Measurements from ENCODE around the gene MRPS21. TPM values are rescaled to one million over a fixed set of nuclear protein-coding genes. Genes with fewer than 3 reads are reported as not detected.

Gene MRPS21
- total RNA-seq, 6 experiments from 2014 or later, result 67.1 to 93.1 (median 85.2) TPM

DNA sequence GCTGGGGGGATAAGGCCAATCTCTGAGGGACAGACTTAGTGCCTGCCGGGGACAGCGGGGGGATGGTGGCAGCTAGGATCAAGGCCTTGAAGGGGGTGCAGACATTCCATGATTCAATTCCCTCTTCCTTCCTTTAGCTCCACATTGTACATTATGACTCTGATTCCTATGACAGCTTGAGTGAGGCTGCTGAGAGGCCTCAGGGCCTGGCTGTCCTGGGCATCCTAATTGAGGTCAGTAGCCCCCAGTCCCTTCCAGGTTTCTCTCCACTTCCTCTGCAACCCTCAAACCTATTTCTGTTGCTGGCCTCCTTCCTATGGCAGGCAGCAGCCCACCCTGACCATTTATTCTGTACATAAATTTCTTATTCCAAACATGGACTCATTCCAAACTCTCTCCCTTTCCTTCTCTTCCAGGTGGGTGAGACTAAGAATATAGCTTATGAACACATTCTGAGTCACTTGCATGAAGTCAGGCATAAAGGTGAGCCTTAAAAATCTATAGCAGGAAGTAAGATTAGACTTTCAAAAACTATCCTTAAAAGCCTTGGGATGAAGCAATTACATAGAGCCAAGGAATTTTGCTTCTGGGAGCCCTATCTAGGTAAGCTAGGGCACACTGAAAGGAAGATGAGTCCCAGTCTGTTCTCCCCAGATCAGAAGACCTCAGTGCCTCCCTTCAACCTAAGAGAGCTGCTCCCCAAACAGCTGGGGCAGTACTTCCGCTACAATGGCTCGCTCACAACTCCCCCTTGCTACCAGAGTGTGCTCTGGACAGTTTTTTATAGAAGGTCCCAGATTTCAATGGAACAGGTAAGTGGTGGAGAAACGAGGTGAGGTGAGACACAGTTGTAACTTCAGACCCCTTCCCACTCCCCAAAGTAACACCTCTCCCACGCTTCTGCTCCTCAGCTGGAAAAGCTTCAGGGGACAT is 31.0 kb upstream of the MRPS21 start:
- Mint-ChIP-seq H3K4me1 (ENCODE audit: low read depth) (peaks cover 22% of the 10 kb centered on the region), H3K9me3 (no peaks in the 10 kb centered on the region), H3K27me3 (ENCODE audit: insufficient read depth) (peaks cover 11% of the 10 kb centered on the region), H3K27ac (no peak overlapping the region), H3K4me3 (no peak overlapping the region), H3K36me3 (ENCODE audit: low read depth) (peaks cover 19% of the 10 kb centered on the region)
- no peak for DNase-seq
- TF ChIP-seq, protein P1, sequence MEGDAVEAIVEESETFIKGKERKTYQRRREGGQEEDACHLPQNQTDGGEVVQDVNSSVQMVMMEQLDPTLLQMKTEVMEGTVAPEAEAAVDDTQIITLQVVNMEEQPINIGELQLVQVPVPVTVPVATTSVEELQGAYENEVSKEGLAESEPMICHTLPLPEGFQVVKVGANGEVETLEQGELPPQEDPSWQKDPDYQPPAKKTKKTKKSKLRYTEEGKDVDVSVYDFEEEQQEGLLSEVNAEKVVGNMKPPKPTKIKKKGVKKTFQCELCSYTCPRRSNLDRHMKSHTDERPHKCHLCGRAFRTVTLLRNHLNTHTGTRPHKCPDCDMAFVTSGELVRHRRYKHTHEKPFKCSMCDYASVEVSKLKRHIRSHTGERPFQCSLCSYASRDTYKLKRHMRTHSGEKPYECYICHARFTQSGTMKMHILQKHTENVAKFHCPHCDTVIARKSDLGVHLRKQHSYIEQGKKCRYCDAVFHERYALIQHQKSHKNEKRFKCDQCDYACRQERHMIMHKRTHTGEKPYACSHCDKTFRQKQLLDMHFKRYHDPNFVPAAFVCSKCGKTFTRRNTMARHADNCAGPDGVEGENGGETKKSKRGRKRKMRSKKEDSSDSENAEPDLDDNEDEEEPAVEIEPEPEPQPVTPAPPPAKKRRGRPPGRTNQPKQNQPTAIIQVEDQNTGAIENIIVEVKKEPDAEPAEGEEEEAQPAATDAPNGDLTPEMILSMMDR (IDR thresholded peaks at IDR 0.05), result no peak

DNA sequence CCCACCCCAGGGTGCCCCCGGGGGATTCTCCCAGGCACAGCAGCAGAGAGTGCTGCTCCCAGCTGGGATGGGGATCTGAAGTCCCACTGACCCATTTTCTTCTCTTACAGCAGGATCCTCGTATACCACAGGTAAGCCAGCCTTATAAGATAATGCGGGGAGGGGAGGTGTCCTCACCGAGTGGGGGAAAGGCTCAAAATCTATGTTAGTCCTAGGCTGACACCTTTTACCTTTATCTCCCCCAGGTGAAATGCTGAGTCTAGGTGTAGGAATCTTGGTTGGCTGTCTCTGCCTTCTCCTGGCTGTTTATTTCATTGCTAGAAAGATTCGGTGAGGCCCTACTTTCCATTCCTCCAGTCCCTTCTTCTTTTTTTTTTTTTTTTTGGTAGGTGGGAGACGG is 30.1 kb upstream of the MRPS21 start:
- DNase-seq, result no peak
- Mint-ChIP-seq H3K4me3 (no peak overlapping the region), H3K27ac (no peak overlapping the region), H3K27me3 (ENCODE audit: insufficient read depth) (peaks cover 5% of the 10 kb centered on the region), H3K36me3 (ENCODE audit: low read depth) (peaks cover 28% of the 10 kb centered on the region), H3K9me3 (no peaks in the 10 kb centered on the region), H3K4me1 (ENCODE audit: low read depth) (peaks cover 24% of the 10 kb centered on the region)
- TF ChIP-seq, protein P1 (IDR thresholded peaks at IDR 0.05), result no peak

DNA sequence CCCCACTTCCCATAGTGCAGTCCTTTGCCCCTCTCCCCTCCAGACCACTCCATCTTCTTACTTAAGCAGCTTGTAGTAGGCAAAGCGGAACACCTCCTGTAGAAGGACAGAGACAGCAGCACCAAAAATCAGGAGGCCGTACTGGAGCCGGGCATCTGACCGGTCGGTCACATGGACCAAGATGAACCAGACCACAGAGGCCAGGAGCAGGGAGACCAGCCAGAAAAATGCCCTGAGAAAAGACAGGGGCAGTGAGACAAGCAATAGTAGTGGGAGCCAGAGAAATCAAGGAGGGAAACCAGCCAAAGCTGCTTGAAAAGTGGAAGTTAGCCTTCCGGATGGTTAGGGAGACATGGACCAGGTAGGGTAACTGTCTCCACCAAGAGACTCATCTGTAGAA is 25.8 kb upstream of the MRPS21 start:
- Mint-ChIP-seq H3K27ac (peak overlapping the region; percentile 95), H3K4me1 (ENCODE audit: low read depth) (peaks cover 35% of the 10 kb centered on the region), H3K4me3 (peak overlapping the region; percentile 92), H3K36me3 (ENCODE audit: low read depth) (peaks cover 29% of the 10 kb centered on the region), H3K9me3 (no peaks in the 10 kb centered on the region), H3K27me3 (ENCODE audit: insufficient read depth) (peaks cover 3% of the 10 kb centered on the region)
- peak; percentile 0 for DNase-seq
- TF ChIP-seq, protein P1 (IDR thresholded peaks at IDR 0.05), result no peak

DNA sequence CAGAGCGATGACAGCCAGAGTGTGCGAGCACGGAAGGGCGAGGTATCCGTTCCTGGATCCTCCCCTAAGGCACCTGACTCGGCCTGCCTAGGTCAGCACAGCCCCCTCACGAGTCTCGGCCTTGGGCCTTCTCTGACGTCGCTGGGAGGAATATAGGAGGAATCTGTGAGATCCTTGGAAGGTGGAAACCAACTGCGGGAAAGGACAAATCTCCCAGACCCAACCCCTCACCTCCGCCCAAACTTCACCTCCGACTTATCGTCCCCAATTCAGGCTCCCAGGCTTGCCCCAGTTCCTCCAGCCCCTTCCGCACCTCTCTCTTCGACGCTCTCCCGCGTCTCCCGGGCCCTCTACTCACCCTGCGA is 25.3 kb upstream of the MRPS21 start:
- Mint-ChIP-seq H3K36me3 (ENCODE audit: low read depth) (peaks cover 29% of the 10 kb centered on the region), H3K9me3 (no peaks in the 10 kb centered on the region), H3K4me1 (ENCODE audit: low read depth) (peaks cover 40% of the 10 kb centered on the region), H3K4me3 (peak overlapping the region; percentile 92), H3K27me3 (ENCODE audit: insufficient read depth) (peaks cover 3% of the 10 kb centered on the region), H3K27ac (peak overlapping the region; percentile 95)
- DNase-seq, result no peak
- TF ChIP-seq, protein P1 (IDR thresholded peaks at IDR 0.05), result no peak

DNA sequence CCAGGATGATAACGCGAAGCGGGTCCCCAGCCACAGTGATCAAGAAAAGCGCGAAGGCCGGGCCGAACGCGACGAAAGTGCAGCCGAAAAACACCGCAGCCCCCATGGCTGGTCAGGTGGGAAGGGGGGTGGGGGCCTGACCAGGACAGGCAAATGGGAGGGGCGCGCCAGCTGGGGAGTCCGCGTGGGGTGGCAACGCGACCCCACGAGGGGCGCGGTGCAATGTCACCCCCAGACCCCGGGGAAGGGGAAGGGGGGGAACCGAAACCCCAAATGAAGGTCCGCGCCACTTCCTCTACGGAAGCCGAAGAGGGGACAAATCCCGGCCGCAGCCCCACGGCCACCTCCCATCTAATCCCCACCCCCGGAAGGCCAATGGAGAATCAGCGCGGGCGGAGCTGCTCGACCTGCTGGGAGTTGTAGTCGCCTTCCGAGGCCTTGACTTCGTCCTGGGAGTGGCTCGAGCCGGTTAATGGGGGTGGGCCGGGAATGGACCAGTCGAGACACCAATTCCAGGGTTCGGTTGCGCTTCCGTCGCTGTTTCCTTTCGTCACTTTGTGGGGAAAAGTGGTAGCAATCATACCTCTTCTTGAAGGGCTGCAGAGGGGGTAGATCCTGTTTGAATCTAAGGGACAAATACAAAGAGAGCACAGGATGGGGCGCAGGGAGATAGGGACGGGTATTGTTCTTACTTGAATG is 24.8 kb upstream of the MRPS21 start, which contains the start of gene APH1A:
Gene APH1A, minus strand, starts transcription at position 312 of the 699 bp plus-strand sequence. Its CDS starts 206 bp downstream, at position 106.
- H3K9me3 Mint-ChIP-seq, result no peaks in the 10 kb centered on the region
- peaks cover 3% of the 10 kb centered on the region for H3K27me3 Mint-ChIP-seq (ENCODE audit: insufficient read depth)
- TF ChIP-seq, protein P1 (IDR thresholded peaks at IDR 0.05), result no peak
- H3K4me3 Mint-ChIP-seq, result peak within 1 kb of the TSS; percentile 92
- peaks cover 45% of the 10 kb centered on the region for H3K4me1 Mint-ChIP-seq (ENCODE audit: low read depth)
- H3K36me3 Mint-ChIP-seq (ENCODE audit: low read depth), result peaks cover 29% of the 10 kb centered on the region
- H3K27ac Mint-ChIP-seq, result peak within 1 kb of the TSS; percentile 95
- peak; percentile 98 for DNase-seq
